Esophagus squamous epithelium (tissue), 4 donors: ENCODE results near the gene CES5A.

Experiments used
- CTCF ChIP-seq, 6 experiments: fragments of 450-650 bp in 4 of 6; fragments of 200-600 bp in 2 of 6; sonication (generic) in 2 of 6; IDR thresholded peaks; one replicate each; pipeline ENCODE4 v1.5.1; 2016 to 2019; ENCODE audit warnings: antibody characterized with exemption in 6 of 6, mild to moderate bottlenecking in 4 of 6, moderate library complexity in 4 of 6
- POLR2A ChIP-seq, 4 donors: fragments of 450-650 bp; IDR thresholded peaks; one replicate each; pipeline ENCODE4 v1.6.1; 2017; ENCODE audit warnings: antibody characterized with exemption in 4 of 4, mild to moderate bottlenecking in 4 of 4, moderate library complexity in 3 of 4

GRCh38 chr16:55899857-55900256 is 24.7 kb upstream of the CES5A start:
- TF ChIP-seq CTCF (IDR thresholded peaks at IDR 0.05): no peak
- no peak for TF ChIP-seq POLR2A (IDR thresholded peaks at IDR 0.05)
